Breast epithelium (tissue), 3 donors: ENCODE measurements around the gene GIPC2.

Source experiments
- POLR2AphosphoS5 ChIP-seq, 3 donors: sonication (generic); formaldehyde crosslinking; IDR thresholded peaks; one replicate each; pipeline ENCODE4 v1.6.1; 2017; ENCODE audit warnings: antibody characterized with exemption in 3 of 3
- TF ChIP-seq, protein P1 (sequence below), 3 donors: fragments of 450-650 bp; IDR thresholded peaks; one replicate each; pipeline ENCODE4 v1.5.1; 2016 to 2017; ENCODE audit warnings: antibody characterized with exemption in 3 of 3, mild to moderate bottlenecking in 3 of 3, moderate library complexity in 3 of 3

DNA sequence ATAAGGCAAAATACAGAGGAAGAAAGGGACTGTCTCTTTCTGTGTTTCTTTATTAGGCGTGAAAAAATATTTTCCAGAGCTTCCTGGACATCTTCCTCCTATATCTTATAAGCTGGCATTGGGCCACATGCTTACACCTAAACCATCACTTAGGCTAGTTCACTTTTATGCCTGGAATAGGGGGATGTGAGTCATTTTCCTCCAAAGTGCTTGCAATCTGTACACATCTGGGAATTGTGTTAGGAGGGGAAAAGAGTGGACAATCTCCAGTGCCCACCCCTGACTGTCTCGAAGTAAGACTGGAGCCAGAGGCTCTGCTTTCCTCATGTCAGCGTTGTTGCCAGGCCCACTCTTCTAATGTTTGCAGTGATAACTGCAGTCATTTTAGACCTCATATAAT lies 29.9 kb downstream of the GIPC2 start:
- TF ChIP-seq, protein P1, sequence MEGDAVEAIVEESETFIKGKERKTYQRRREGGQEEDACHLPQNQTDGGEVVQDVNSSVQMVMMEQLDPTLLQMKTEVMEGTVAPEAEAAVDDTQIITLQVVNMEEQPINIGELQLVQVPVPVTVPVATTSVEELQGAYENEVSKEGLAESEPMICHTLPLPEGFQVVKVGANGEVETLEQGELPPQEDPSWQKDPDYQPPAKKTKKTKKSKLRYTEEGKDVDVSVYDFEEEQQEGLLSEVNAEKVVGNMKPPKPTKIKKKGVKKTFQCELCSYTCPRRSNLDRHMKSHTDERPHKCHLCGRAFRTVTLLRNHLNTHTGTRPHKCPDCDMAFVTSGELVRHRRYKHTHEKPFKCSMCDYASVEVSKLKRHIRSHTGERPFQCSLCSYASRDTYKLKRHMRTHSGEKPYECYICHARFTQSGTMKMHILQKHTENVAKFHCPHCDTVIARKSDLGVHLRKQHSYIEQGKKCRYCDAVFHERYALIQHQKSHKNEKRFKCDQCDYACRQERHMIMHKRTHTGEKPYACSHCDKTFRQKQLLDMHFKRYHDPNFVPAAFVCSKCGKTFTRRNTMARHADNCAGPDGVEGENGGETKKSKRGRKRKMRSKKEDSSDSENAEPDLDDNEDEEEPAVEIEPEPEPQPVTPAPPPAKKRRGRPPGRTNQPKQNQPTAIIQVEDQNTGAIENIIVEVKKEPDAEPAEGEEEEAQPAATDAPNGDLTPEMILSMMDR (IDR thresholded peaks at IDR 0.05), result no peak
- no peak for TF ChIP-seq POLR2AphosphoS5 (IDR thresholded peaks at IDR 0.05)
